A673 (cell line): ENCODE measurements around the gene COQ5.

Source experiments
- EZH2 ChIP-seq: fragments of 200-600 bp; sonication (generic); IDR thresholded peaks from 2 replicates; pipeline ENCODE4 v1.6.1; 2017; ENCODE audit warnings: borderline replicate concordance, low read depth, mild to moderate bottlenecking, mixed read lengths, antibody characterized with exemption, low read length; ENCODE audit not compliant: poor library complexity, severe bottlenecking
- TF ChIP-seq, protein P1 (sequence below): fragments of 300-800, 200-600 bp; sonication (generic); conservative IDR thresholded peaks from 2 replicates; pipeline ENCODE4 v1.5.1; 2017; ENCODE audit warnings: low read depth, mild to moderate bottlenecking, antibody characterized with exemption, low read length, moderate library complexity, mixed read lengths

DNA sequence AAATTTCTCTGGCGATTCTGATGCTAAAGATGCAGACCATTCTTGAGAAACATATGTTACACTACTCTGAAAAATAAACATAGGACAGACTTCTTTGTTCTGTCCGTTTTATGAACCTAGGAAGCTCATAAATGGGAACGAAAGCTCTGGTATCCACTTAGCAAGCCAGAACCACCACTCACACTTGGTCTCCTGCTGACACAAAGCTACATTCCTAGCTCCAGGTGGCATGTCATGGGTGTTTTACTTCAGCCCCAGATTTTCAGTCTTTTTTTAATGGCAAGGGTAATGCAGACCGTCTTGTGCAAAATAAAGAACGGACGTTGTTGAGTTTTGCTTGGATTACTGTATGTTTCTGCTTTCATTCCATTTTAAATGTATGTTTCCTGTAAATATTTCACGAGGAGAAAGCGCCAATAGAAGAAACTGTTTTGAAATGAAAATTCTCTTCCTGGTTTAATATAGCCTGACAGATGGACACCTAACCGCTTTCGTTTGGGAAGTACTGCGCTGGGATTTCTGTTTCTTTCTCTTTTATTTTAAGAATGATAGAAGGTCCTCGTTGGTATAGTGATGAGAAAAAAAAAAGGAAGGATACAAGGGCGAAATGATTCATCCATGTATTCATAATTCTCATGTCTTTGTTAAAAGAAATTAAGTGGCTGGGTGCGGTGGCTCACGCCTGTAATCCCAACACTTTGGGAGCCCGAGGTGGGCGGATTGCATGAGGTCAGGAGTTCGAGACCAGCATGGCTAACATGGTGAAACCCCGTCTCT, 871 bp upstream of the COQ5 start:
- TF ChIP-seq, protein P1, sequence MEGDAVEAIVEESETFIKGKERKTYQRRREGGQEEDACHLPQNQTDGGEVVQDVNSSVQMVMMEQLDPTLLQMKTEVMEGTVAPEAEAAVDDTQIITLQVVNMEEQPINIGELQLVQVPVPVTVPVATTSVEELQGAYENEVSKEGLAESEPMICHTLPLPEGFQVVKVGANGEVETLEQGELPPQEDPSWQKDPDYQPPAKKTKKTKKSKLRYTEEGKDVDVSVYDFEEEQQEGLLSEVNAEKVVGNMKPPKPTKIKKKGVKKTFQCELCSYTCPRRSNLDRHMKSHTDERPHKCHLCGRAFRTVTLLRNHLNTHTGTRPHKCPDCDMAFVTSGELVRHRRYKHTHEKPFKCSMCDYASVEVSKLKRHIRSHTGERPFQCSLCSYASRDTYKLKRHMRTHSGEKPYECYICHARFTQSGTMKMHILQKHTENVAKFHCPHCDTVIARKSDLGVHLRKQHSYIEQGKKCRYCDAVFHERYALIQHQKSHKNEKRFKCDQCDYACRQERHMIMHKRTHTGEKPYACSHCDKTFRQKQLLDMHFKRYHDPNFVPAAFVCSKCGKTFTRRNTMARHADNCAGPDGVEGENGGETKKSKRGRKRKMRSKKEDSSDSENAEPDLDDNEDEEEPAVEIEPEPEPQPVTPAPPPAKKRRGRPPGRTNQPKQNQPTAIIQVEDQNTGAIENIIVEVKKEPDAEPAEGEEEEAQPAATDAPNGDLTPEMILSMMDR, result no peak
- TF ChIP-seq EZH2, result no peak
